Measurements from ENCODE around the gene AADACL4.

- TF ChIP-seq EP300 (IDR thresholded peaks at IDR 0.05), result no peak
- no peak for TF ChIP-seq POLR2A (IDR thresholded peaks at IDR 0.05)
- TF ChIP-seq CTCF (IDR thresholded peaks at IDR 0.05), result no peak
Observed at GRCh38 chr1:12674358-12674757, 30.5 kb downstream of the AADACL4 start.
